KMS-11 (cell line): ENCODE measurements around the gene SCAPER.

ENCODE experiments used
- H2AFZ ChIP-seq: fragments of 200-600 bp; sonication (generic); 2 replicates; pipeline ENCODE4 v1.6.1; 2016; ENCODE audit warnings: antibody characterized with exemption, mixed run types, low read depth
- H3K27ac ChIP-seq: fragments of 200-600 bp; sonication (generic); 2 replicates; pipeline ENCODE4 v1.6.1; 2016; ENCODE audit warnings: mild to moderate bottlenecking, mixed run types
- H3K27me3 ChIP-seq: fragments of 200-600 bp; sonication (generic); 2 replicates; pipeline ENCODE4 v1.6.1; 2017; ENCODE audit warnings: mild to moderate bottlenecking, low read depth, mixed run types, moderate library complexity; ENCODE audit not compliant: insufficient read depth
- H3K36me3 ChIP-seq: fragments of 200-600 bp; sonication (generic); 2 replicates; pipeline ENCODE4 v1.6.1; 2017; ENCODE audit warnings: mild to moderate bottlenecking, mixed run types; ENCODE audit not compliant: insufficient read depth
- H3K4me1 ChIP-seq: fragments of 200-600 bp; sonication (generic); 2 replicates; pipeline ENCODE4 v1.6.1; 2016; ENCODE audit warnings: mild to moderate bottlenecking, low read depth, mixed run types; ENCODE audit not compliant: poor library complexity, severe bottlenecking
- H3K4me2 ChIP-seq: fragments of 200-600 bp; sonication (generic); 2 replicates; pipeline ENCODE4 v1.7.0; 2016; ENCODE audit warnings: mild to moderate bottlenecking, mixed run types
- H3K4me3 ChIP-seq: fragments of 200-600 bp; sonication (generic); IDR thresholded peaks from 2 replicates; pipeline ENCODE4 v1.6.1; 2017; ENCODE audit warnings: low read depth, low read length, mixed read lengths; ENCODE audit not compliant: insufficient read depth
- H3K79me2 ChIP-seq: fragments of 200-600 bp; sonication (generic); 2 replicates; pipeline ENCODE4 v1.6.1; 2016; ENCODE audit warnings: low read depth, mixed run types; ENCODE audit not compliant: insufficient read depth
- H3K9ac ChIP-seq: fragments of 200-600 bp; sonication (generic); 2 replicates; pipeline ENCODE4 v1.6.1; 2016; ENCODE audit warnings: mild to moderate bottlenecking, mixed run types
- H4K20me1 ChIP-seq: fragments of 200-600 bp; sonication (generic); 2 replicates; pipeline ENCODE4 v1.6.1; 2016; ENCODE audit warnings: mild to moderate bottlenecking, mixed run types; ENCODE audit not compliant: insufficient read depth
- CTCF ChIP-seq: fragments of 200-600 bp; sonication (generic); conservative IDR thresholded peaks from 2 replicates; pipeline ENCODE4 v1.6.1; 2017; ENCODE audit warnings: low read depth, mild to moderate bottlenecking, antibody characterized with exemption, low read length, moderate library complexity, mixed read lengths

Gene SCAPER

GRCh38 chr15:76905013-76905839, at the start of gene SCAPER:
Gene SCAPER, minus strand, starts transcription at chr15:76905340. Its CDS starts 21,523 bp downstream, at chr15:76883817.
- no peaks in the 10 kb centered on the region for H4K20me1 ChIP-seq
- peaks cover 7% of the 10 kb centered on the region; the same call in 1 of the 2 replicates for H3K79me2 ChIP-seq
- no peak for TF ChIP-seq CTCF
- H2AFZ ChIP-seq = peak within 1 kb of the TSS; percentile 92
- peak within 1 kb of the TSS; percentile 83 for H3K9ac ChIP-seq
- peaks cover 30% of the 10 kb centered on the region for H3K4me1 ChIP-seq
- H3K27ac ChIP-seq = peak within 1 kb of the TSS; percentile 33; the same call in 1 of the 2 replicates
- H3K4me3 ChIP-seq = no peak within 1 kb of the TSS
- no peaks in the 10 kb centered on the region for H3K36me3 ChIP-seq
- H3K27me3 ChIP-seq = no peaks in the 10 kb centered on the region
- peak within 1 kb of the TSS; percentile 97 for H3K4me2 ChIP-seq

GRCh38 chr15:76954744-76955143, 49.6 kb upstream of the SCAPER start:
- H3K4me2 ChIP-seq = no peak overlapping the region
- no peaks in the 10 kb centered on the region for H3K79me2 ChIP-seq
- H3K27ac ChIP-seq = no peak overlapping the region
- TF ChIP-seq CTCF = no peak
- no peak overlapping the region for H3K4me3 ChIP-seq
- H4K20me1 ChIP-seq = no peaks in the 10 kb centered on the region
- H3K27me3 ChIP-seq = no peaks in the 10 kb centered on the region
- no peaks in the 10 kb centered on the region for H3K36me3 ChIP-seq
- H2AFZ ChIP-seq = no peak overlapping the region
- peaks cover 16% of the 10 kb centered on the region for H3K4me1 ChIP-seq
- no peak overlapping the region for H3K9ac ChIP-seq

GRCh38 chr15:76953913-76954312, 48.8 kb upstream of the SCAPER start:
- no peaks in the 10 kb centered on the region for H3K79me2 ChIP-seq
- H3K27me3 ChIP-seq = no peaks in the 10 kb centered on the region
- no peak overlapping the region for H3K4me3 ChIP-seq
- H4K20me1 ChIP-seq = no peaks in the 10 kb centered on the region
- no peaks in the 10 kb centered on the region for H3K36me3 ChIP-seq
- H2AFZ ChIP-seq = no peak overlapping the region
- H3K4me2 ChIP-seq = no peak overlapping the region
- H3K4me1 ChIP-seq = peaks cover 16% of the 10 kb centered on the region
- TF ChIP-seq CTCF = no peak
- H3K9ac ChIP-seq = no peak overlapping the region
- no peak overlapping the region for H3K27ac ChIP-seq

- Histone ChIP-seq H3K36me3 (no peaks in the 10 kb centered on the region), H3K9ac (no peak overlapping the region), H3K4me1 (peaks cover 16% of the 10 kb centered on the region), H3K4me2 (no peak overlapping the region), H3K4me3 (no peak overlapping the region), H2AFZ (no peak overlapping the region), H4K20me1 (no peaks in the 10 kb centered on the region), H3K79me2 (no peaks in the 10 kb centered on the region), H3K27me3 (no peaks in the 10 kb centered on the region), H3K27ac (no peak overlapping the region)
- TF ChIP-seq CTCF = no peak
Observed at GRCh38 chr15:76951220-76951619, 46.1 kb upstream of the SCAPER start.
